Vagina (tissue), 2 donors: Measurements from ENCODE around the gene GRIK2. TPM values are rescaled to one million over a fixed set of nuclear protein-coding genes. Genes with fewer than 3 reads are reported as not detected.

Experiments used
- DNase-seq, 2 donors: peaks; one replicate each; pipeline ENCODE4 v3.0.0-alpha.2; 2017; ENCODE audit errors: extremely low spot score in 2 of 2
- H3K27ac ChIP-seq: fragments of 200-600 bp; sonication (generic); one replicate; pipeline ENCODE4 v1.5.1; 2019
- H3K27me3 ChIP-seq: fragments of 200-600 bp; sonication (generic); one replicate; pipeline ENCODE4 v1.5.1; 2019
- H3K36me3 ChIP-seq, 2 donors: fragments of 200-600 bp; sonication (generic); one replicate each; pipeline ENCODE4 v1.5.1; 2017 to 2019
- H3K4me1 ChIP-seq: fragments of 200-600 bp; sonication (generic); one replicate; pipeline ENCODE4 v1.5.1; 2019
- H3K4me3 ChIP-seq, 2 donors: fragments of 200-600 bp; sonication (generic); 1 replicate in 1 of 2; 2 replicates in 1 of 2; pipeline ENCODE4 v1.5.1; 2016 to 2019
- H3K9me3 ChIP-seq: fragments of 200-600 bp; sonication (generic); one replicate; pipeline ENCODE4 v1.5.1; 2019
- CTCF ChIP-seq, 3 experiments: fragments of 450-650 bp in 2 of 3; fragments of 200-600 bp in 1 of 3; sonication (generic) in 1 of 3; IDR thresholded peaks; one replicate each; pipeline ENCODE4 v1.5.1; 2017 to 2019; ENCODE audit warnings: antibody characterized with exemption in 3 of 3, mild to moderate bottlenecking in 2 of 3, moderate library complexity in 2 of 3
- POLR2A ChIP-seq, 2 donors: fragments of 450-650 bp; IDR thresholded peaks; one replicate each; pipeline ENCODE4 v1.6.1; 2017; ENCODE audit warnings: antibody characterized with exemption in 2 of 2, mild to moderate bottlenecking in 2 of 2, moderate library complexity in 2 of 2
- POLR2AphosphoS5 ChIP-seq, 2 donors: sonication (generic); formaldehyde crosslinking; IDR thresholded peaks; one replicate each; pipeline ENCODE4 v1.9.0; 2017; ENCODE audit warnings: antibody characterized with exemption in 2 of 2, mild to moderate bottlenecking in 2 of 2, low read depth in 1 of 2; ENCODE audit not compliant: insufficient read depth in 1 of 2
- intact Hi-C: fragments of 100-400 bp; cut with DNase I; formaldehyde crosslinking; loops from one replicate; pipeline ENCODE4 v1.15.1; 2023
- total RNA-seq: library from RNA; depleted of rRNA; stranded (reverse); fragments of >200 nt; gene quantifications from one replicate; pipeline ENCODE4 v1.2.3, GENCODE V29; 2016

GRIK2 gene
- total RNA-seq, 1 donor from 2014 or later: 8.8 TPM

- Histone ChIP-seq H3K4me3 (no peak overlapping the region), H3K4me1 (no peaks in the 10 kb centered on the region), H3K9me3 (no peaks in the 10 kb centered on the region), H3K36me3 (no peaks in the 10 kb centered on the region), H3K27me3 (no peaks in the 10 kb centered on the region), H3K27ac (no peak overlapping the region)
- intact Hi-C loops: loop anchor here (10.0 kb wide), 1 partner anchor 1170 kb away; no protein-coding TSS in a partner anchor
- DNase-seq: no peak
- no peak for TF ChIP-seq CTCF (IDR thresholded peaks at IDR 0.05)
- TF ChIP-seq POLR2A (IDR thresholded peaks at IDR 0.05): no peak
- no peak for TF ChIP-seq POLR2AphosphoS5 (IDR thresholded peaks at IDR 0.05; ENCODE audit: insufficient read depth in 1 of 2, low read depth in 1 of 2)
Measured at GRCh38 chr6:102114402-102114801, 720.9 kb downstream of the GRIK2 start.

DNA sequence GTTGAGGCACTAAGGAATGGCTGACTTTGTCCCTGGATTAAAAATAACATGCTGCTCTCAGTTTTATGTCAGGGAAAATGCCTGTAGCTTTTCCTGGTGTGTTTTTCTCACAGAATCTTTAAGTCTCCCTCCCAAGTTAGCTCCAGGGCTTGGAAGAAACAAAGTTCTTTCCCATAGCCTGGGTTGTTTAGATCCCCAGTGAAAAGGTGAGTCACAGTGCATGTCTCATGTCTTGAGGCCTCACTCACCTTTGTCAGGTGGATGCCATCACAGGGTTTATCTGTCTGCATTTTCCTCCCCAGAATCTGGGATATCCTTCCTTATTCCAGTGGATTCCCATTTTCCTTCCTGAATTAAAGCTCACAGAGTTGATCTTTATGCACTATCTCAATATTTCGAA lies 722.4 kb downstream of the GRIK2 start:
- no peak overlapping the region for H3K27ac ChIP-seq
- DNase-seq: no peak
- TF ChIP-seq POLR2AphosphoS5 (IDR thresholded peaks at IDR 0.05; ENCODE audit: insufficient read depth in 1 of 2, low read depth in 1 of 2) (no peak), POLR2A (IDR thresholded peaks at IDR 0.05) (no peak), CTCF (IDR thresholded peaks at IDR 0.05) (no peak)
- no peaks in the 10 kb centered on the region for H3K4me1 ChIP-seq
- no peak overlapping the region for H3K4me3 ChIP-seq
- intact Hi-C loops: loop anchor here (10.0 kb wide), 1 partner anchor 1169 kb away; no protein-coding TSS in a partner anchor
- H3K36me3 ChIP-seq: no peaks in the 10 kb centered on the region
- H3K9me3 ChIP-seq: no peaks in the 10 kb centered on the region
- H3K27me3 ChIP-seq: no peaks in the 10 kb centered on the region

DNA sequence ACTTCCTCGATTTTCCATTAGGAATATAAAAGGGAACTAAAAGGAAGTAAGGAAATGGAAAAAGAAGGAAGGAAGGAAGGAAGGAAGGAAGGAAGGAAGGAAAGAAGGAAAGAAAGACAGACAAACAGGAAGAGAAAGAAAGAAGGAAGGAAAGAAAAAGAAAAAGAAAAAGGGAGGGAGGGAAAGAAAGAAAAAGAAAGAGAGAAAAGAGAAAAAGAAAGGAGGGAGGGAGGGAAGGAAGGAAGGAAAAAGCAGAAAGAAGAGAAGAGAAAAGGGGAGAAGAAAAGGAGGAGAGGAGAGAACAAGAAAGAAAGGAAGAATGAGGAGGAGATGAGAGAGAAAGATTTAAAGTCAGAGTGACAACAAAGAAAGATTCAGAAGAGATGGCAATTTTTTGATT lies 724.5 kb downstream of the GRIK2 start:
- H3K27me3 ChIP-seq: no peaks in the 10 kb centered on the region
- intact Hi-C loops: loop anchor here (10.0 kb wide), 1 partner anchor 1167 kb away; no protein-coding TSS in a partner anchor

More for the DNA sequence above, 724.5 kb downstream of the GRIK2 start:
- no peak for DNase-seq
- H3K27ac ChIP-seq: no peak overlapping the region
- H3K4me3 ChIP-seq: no peak overlapping the region
- no peaks in the 10 kb centered on the region for H3K9me3 ChIP-seq
- H3K36me3 ChIP-seq: no peaks in the 10 kb centered on the region
- no peaks in the 10 kb centered on the region for H3K4me1 ChIP-seq
- TF ChIP-seq CTCF (IDR thresholded peaks at IDR 0.05): no peak
- no peak for TF ChIP-seq POLR2AphosphoS5 (IDR thresholded peaks at IDR 0.05; ENCODE audit: insufficient read depth in 1 of 2, low read depth in 1 of 2)
- TF ChIP-seq POLR2A (IDR thresholded peaks at IDR 0.05): no peak
